Sigmoid colon (tissue), 3 donors: ENCODE results near the gene HMX1.

Experiments used
- POLR2A ChIP-seq, 2 donors: fragments of 450-650 bp; IDR thresholded peaks; one replicate each; pipeline ENCODE4 v1.6.1; 2016; ENCODE audit warnings: antibody characterized with exemption in 2 of 2, mild to moderate bottlenecking in 2 of 2, moderate library complexity in 2 of 2
- TF ChIP-seq, protein P1 (sequence below), 4 experiments: fragments of 450-650 bp in 3 of 4; fragments of 200-600 bp in 1 of 4; IDR thresholded peaks; one replicate each; pipeline ENCODE4 v1.5.1; 2016 to 2019; ENCODE audit warnings: antibody characterized with exemption in 4 of 4, mild to moderate bottlenecking in 3 of 4, moderate library complexity in 2 of 4

DNA sequence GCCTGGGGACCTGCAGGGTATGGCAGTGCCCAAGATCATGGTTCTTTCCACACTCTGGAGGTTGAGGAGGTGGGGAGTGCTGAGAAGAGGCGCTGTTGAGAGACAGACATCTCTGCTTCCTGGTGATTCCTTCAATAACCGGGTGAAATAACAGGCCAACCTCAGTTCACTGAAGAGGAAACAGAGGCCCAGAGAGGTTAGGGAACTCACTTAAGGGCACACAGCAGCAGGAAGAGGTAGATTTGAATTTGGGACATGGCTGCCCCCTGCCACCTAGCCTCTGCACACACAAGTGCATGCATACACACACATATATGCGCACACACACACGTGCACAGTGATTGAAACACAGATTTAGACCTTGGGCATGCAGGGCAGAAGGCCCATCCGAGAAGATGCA is 24.9 kb upstream of the HMX1 start:
- TF ChIP-seq, protein P1, sequence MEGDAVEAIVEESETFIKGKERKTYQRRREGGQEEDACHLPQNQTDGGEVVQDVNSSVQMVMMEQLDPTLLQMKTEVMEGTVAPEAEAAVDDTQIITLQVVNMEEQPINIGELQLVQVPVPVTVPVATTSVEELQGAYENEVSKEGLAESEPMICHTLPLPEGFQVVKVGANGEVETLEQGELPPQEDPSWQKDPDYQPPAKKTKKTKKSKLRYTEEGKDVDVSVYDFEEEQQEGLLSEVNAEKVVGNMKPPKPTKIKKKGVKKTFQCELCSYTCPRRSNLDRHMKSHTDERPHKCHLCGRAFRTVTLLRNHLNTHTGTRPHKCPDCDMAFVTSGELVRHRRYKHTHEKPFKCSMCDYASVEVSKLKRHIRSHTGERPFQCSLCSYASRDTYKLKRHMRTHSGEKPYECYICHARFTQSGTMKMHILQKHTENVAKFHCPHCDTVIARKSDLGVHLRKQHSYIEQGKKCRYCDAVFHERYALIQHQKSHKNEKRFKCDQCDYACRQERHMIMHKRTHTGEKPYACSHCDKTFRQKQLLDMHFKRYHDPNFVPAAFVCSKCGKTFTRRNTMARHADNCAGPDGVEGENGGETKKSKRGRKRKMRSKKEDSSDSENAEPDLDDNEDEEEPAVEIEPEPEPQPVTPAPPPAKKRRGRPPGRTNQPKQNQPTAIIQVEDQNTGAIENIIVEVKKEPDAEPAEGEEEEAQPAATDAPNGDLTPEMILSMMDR (IDR thresholded peaks at IDR 0.05): no peak
- no peak for TF ChIP-seq POLR2A (IDR thresholded peaks at IDR 0.05)
